Stimulated activated CD4-positive, alpha-beta T cell treated with anti-CD3 and anti-CD28 coated beads, Interleukin-1b, Interleukin-23, amount 100 ng/mL, for 24 hours (primary cell): Measurements from ENCODE around the gene SCGN.

Source experiments
- DNase-seq, 4 experiments: peaks; one replicate each; pipeline ENCODE4 v3.0.0-alpha.2; 2020; ENCODE audit warnings: low read depth in 4 of 4, low spot score in 1 of 4

Gene SCGN

GRCh38 chr6:25652007-25652515, at the start of gene SCGN:
Gene SCGN, plus strand, starts transcription at chr6:25652215. Its CDS starts 189 bp downstream, at chr6:25652404.
- peak; percentile 3 to 26 (median 16) for DNase-seq

DNA sequence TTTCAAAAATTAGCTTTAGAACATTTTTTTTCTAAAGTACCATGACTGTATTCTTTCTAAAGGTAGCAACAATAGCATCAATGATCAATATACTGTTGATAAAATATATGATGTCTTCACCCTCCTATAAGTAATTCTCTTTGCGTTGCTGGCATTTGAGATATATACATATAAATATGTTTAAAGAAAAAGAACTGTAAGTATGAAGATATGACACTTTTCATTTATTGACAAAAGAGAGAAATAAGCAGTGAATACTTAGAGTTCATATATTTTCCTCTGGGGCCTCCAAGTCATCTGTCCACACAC, 49.4 kb upstream of the SCGN start:
- DNase-seq = no peak

DNA sequence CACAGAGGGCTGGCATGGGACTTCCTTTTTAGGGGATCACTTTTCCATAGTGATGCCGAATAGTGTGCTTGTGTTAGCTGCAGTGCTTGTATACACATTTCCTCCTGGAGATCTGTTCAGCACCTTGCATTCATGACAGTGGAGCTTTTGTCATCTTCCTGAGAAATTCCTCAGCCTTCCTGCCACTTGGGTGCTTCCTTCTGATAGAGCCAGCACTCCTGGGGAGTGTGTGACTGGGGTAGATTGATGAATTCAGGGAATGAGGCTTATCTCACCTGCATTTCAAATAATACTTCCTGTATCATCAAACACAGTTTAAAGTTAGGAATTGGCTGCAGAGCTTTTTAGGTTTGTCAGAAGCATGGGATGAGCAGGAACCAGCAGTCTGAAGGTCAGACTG, 48.8 kb upstream of the SCGN start:
- no peak for DNase-seq

DNA sequence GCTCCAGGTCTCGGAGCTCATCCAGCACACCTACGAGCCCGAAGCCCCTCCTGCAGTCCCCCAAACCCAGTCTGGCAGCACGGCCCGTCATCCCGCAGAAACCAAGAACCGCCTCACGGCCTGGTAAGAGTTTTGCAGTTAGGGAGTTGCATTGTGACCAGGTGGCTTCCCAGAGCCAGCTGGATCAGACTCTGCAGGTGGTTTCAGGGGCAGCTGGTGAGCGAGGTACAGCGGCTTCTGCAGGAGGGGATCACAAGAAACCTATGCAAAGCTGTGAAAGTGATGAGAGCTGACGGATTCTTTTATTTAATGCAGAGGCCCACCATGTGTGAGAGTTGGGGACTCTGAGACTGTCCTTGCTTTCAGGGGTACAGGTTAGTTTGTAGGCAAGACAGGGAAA, 45.9 kb upstream of the SCGN start:
- no peak for DNase-seq

DNA sequence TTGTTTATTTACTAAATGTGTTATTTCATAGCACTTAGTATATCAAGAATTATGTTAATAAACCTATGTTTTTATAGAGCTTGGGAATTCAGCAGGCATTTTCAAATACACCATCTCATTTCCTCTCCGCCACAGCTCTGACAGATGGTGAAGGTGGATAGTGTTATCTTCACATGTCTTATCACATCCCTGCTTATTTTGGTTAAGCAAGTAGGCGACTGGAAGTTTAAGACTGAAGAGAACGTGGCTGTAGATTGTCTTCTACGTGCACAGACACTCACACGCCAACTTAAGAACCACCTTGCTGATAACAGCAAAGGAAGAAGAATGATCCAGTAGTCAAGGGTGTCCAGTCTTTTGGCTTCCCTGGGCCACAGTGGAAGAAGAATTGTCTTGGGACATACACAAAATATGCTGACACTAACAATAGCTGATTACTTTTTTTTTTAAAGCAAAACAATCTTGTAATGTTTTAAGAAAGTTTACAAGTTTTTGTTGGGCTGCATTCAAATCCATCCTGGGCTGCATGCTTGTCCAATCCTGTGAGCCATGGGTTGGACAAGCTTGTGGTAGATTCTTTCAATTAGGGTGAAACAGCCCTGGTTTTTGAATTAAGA, 43.3 kb upstream of the SCGN start:
- no peak for DNase-seq

GRCh38 chr6:25612666-25613065, 39.3 kb upstream of the SCGN start:
- DNase-seq = no peak

GRCh38 chr6:25613415-25613814, 38.6 kb upstream of the SCGN start:
- DNase-seq = no peak

GRCh38 chr6:25614052-25614451, 38.0 kb upstream of the SCGN start:
- DNase-seq = no peak

DNA sequence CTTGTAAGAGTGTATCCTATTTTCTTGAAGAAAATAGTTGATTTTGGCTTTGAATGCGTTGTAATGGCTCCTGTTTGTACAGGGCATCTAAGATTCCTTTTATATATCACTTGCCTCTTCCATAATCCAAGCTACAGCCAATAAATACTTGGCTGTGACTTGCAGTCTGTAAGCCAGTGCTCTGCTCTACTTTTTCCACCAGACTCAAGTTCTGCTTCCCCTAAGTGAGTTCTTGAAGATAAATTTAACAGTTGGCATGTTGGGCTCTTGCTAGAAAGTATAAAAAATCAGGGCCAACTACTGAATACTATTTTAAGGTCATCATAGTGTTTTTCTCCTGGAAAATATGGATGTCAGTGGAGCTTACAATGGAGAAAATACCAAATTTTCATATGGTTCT, 36.5 kb upstream of the SCGN start:
- DNase-seq = no peak

- no peak for DNase-seq
Observed at GRCh38 chr6:25617997-25618396, 34.0 kb upstream of the SCGN start.

- no peak for DNase-seq
Observed at GRCh38 chr6:25619217-25619616, 32.8 kb upstream of the SCGN start.

- DNase-seq = no peak
Observed at GRCh38 chr6:25620391-25620790, 31.6 kb upstream of the SCGN start.

DNA sequence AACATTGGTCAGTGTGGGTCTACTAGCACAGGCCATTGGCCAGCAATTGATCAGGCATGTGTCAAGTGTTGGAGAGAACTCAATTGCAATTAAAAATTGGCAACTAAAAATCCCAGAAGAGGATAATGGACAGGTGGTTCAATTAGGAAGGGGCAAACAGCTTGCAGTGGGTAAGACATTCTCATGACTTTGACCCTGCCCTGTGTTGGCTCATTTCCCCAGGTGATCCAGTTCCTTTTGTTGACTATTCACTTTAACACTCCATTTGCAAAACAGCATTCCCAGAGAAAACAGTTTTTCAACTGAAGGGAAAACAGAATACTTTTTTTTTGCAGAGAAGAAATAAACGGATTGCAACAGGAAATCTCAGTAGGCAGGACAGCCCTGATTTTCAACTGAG, 28.9 kb upstream of the SCGN start:
- DNase-seq = no peak

DNA sequence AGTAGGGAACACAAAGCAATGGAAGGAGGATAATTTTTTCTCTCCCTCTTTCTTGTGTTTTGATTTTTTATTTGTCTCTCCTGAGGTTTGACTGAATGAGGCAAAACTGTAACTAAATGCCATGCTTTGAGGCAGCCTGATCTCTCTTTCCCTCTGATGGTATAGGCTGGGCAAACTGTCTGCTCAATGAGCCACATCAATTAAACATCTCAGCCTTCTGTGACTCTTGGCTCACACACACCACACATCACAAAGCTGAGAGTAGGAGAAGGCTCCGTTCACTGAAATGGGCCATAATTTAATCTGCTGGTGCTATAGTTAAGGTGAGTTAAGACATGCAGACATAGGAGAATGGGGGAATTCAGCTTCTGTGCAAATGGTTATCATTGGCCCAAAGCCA, 28.1 kb upstream of the SCGN start:
- DNase-seq = no peak

- DNase-seq = no peak
Observed at GRCh38 chr6:25627001-25627400, 25.0 kb upstream of the SCGN start.

- no peak for DNase-seq
Observed at GRCh38 chr6:25628471-25629197, 23.4 kb upstream of the SCGN start.

GRCh38 chr6:25629198-25629576, 22.8 kb upstream of the SCGN start:
- no peak for DNase-seq

- DNase-seq = no peak
Observed at GRCh38 chr6:25630508-25631278, 21.3 kb upstream of the SCGN start.

- DNase-seq = no peak
Observed at GRCh38 chr6:25635886-25636317, 16.1 kb upstream of the SCGN start.

DNA sequence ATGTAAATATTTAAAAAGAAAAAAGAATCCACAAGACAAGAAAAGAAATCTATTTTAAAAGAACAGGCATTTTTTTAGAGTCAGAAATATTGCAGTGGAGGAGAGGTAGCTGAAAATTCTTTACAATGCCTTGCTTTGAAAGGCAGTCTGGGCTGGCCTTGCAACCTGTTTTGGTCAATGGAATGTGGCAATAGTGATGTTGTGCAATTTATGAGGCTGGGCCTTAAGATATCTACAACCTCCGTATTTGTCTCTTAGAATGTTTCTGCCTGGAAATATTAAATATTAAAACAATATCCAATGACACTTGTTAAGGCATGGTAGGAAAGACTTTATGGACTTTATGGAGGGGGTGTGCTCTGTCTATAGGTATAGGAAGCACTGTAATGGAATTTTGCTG, 14.8 kb upstream of the SCGN start:
- DNase-seq = no peak

GRCh38 chr6:25637960-25638434, 14.0 kb upstream of the SCGN start:
- no peak for DNase-seq

- DNase-seq = no peak
Observed at GRCh38 chr6:25639653-25640052, 12.4 kb upstream of the SCGN start.
